Progenitor cell of endocrine pancreas (in vitro differentiated cells): ENCODE results near the gene UCK2. TPM values are rescaled to one million over a fixed set of nuclear protein-coding genes. Genes with fewer than 3 reads are reported as not detected.

Experiments
- DNase-seq: peaks from one replicate; pipeline ENCODE4 v3.0.0; 2021; ENCODE audit warnings: low spot score; ENCODE audit not compliant: unreplicated experiment
- H3K27ac Mint-ChIP-seq: 2 replicates; pipeline ENCODE4 v1.8.0; 2021; ENCODE audit warnings: mild to moderate bottlenecking, moderate library complexity, mixed read lengths
- H3K27me3 Mint-ChIP-seq: 2 replicates; pipeline ENCODE4 v1.8.0; 2021; ENCODE audit warnings: mixed read lengths
- H3K36me3 Mint-ChIP-seq: 2 replicates; pipeline ENCODE4 v1.8.0; 2022; ENCODE audit warnings: mixed read lengths; ENCODE audit not compliant: insufficient read depth
- H3K4me1 Mint-ChIP-seq: 2 replicates; pipeline ENCODE4 v1.8.0; 2021; ENCODE audit warnings: low read depth, mixed read lengths
- H3K4me3 Mint-ChIP-seq: 2 replicates; pipeline ENCODE4 v1.8.0; 2021; ENCODE audit warnings: low read depth, mild to moderate bottlenecking, moderate library complexity, mixed read lengths
- H3K9me3 Mint-ChIP-seq: 2 replicates; pipeline ENCODE4 v1.8.0; 2021; ENCODE audit warnings: low read depth, mixed read lengths
- CTCF ChIP-seq: fragments of 200-600 bp; sonication (generic); IDR thresholded peaks from one replicate; pipeline ENCODE4 v1.5.0; 2021; ENCODE audit warnings: antibody characterized with exemption, mild to moderate bottlenecking; ENCODE audit not compliant: unreplicated experiment
- total RNA-seq: library from RNA; stranded (reverse); gene quantifications from 2 replicates; pipeline ENCODE4 v1.2.1, GENCODE V29; 2021

UCK2 gene
- total RNA-seq, 1 donor from 2014 or later: 29.7 TPM

- Mint-ChIP-seq H3K4me1 (peaks cover 6% of the 10 kb centered on the region), H3K27ac (no peak overlapping the region), H3K36me3 (peaks cover 43% of the 10 kb centered on the region), H3K27me3 (peaks cover 32% of the 10 kb centered on the region), H3K4me3 (no peak overlapping the region), H3K9me3 (no peaks in the 10 kb centered on the region)
- TF ChIP-seq CTCF: no peak
- DNase-seq: no peak
Measured at GRCh38 chr1:165895451-165895871, 68.0 kb downstream of the UCK2 start.

- no peak for DNase-seq
- Mint-ChIP-seq H3K36me3 (peaks cover 41% of the 10 kb centered on the region), H3K27ac (no peak overlapping the region), H3K4me1 (peaks cover 13% of the 10 kb centered on the region), H3K9me3 (no peaks in the 10 kb centered on the region), H3K4me3 (no peak overlapping the region), H3K27me3 (peaks cover 32% of the 10 kb centered on the region)
- no peak for TF ChIP-seq CTCF
Measured at GRCh38 chr1:165896277-165896676, 68.9 kb downstream of the UCK2 start.

GRCh38 chr1:165897326-165898303, 70.2 kb downstream of the UCK2 start:
- Mint-ChIP-seq H3K9me3 (no peaks in the 10 kb centered on the region), H3K36me3 (peaks cover 33% of the 10 kb centered on the region), H3K4me1 (peaks cover 16% of the 10 kb centered on the region), H3K27me3 (peaks cover 35% of the 10 kb centered on the region), H3K4me3 (no peak overlapping the region), H3K27ac (no peak overlapping the region)
- DNase-seq: no peak
- no peak for TF ChIP-seq CTCF

- H3K4me3 Mint-ChIP-seq: no peak overlapping the region
- H3K36me3 Mint-ChIP-seq: peaks cover 34% of the 10 kb centered on the region
- H3K27me3 Mint-ChIP-seq: peaks cover 46% of the 10 kb centered on the region
- H3K9me3 Mint-ChIP-seq: no peaks in the 10 kb centered on the region
- H3K27ac Mint-ChIP-seq: no peak overlapping the region
- TF ChIP-seq CTCF: no peak
- peaks cover 16% of the 10 kb centered on the region for H3K4me1 Mint-ChIP-seq
- DNase-seq: no peak
Measured at GRCh38 chr1:165898837-165899236, 71.4 kb downstream of the UCK2 start.

GRCh38 chr1:165899461-165899941, 72.1 kb downstream of the UCK2 start:
- H3K4me1 Mint-ChIP-seq: peaks cover 16% of the 10 kb centered on the region
- H3K36me3 Mint-ChIP-seq: peaks cover 37% of the 10 kb centered on the region
- H3K27ac Mint-ChIP-seq: no peak overlapping the region
- no peak for DNase-seq
- H3K9me3 Mint-ChIP-seq: no peaks in the 10 kb centered on the region
- no peak for TF ChIP-seq CTCF
- H3K27me3 Mint-ChIP-seq: peaks cover 49% of the 10 kb centered on the region
- H3K4me3 Mint-ChIP-seq: no peak overlapping the region
